Suprapubic skin (tissue), 4 donors: ENCODE measurements around the gene C16orf95.

Experiments
- CTCF ChIP-seq, 2 donors: fragments of 200-600 bp in 1 of 2; fragments of 450-650 bp in 1 of 2; sonication (generic) in 1 of 2; IDR thresholded peaks; one replicate each; pipeline ENCODE4 v1.5.1; 2016 to 2019; ENCODE audit warnings: antibody characterized with exemption in 2 of 2, mild to moderate bottlenecking in 1 of 2, moderate library complexity in 1 of 2
- EP300 ChIP-seq: sonication (generic); formaldehyde crosslinking; IDR thresholded peaks from one replicate; pipeline ENCODE4 v1.6.1; 2017; ENCODE audit warnings: antibody characterized with exemption
- POLR2A ChIP-seq, 2 donors: fragments of 450-650 bp; IDR thresholded peaks; one replicate each; pipeline ENCODE4 v1.6.1; 2017; ENCODE audit warnings: antibody characterized with exemption in 2 of 2, mild to moderate bottlenecking in 2 of 2, moderate library complexity in 2 of 2
- POLR2AphosphoS5 ChIP-seq, 3 donors: sonication (generic); formaldehyde crosslinking; IDR thresholded peaks; one replicate each; pipeline ENCODE4 v1.6.1; 2017; ENCODE audit warnings: antibody characterized with exemption in 3 of 3

GRCh38 chr16:87309620-87310525, 7.3 kb downstream of the C16orf95 start:
- TF ChIP-seq CTCF (IDR thresholded peaks at IDR 0.05) (no peak), POLR2A (IDR thresholded peaks at IDR 0.05) (no peak), POLR2AphosphoS5 (IDR thresholded peaks at IDR 0.05) (no peak), EP300 (no peak)
